Liver (tissue), 9 donors: ENCODE data around the gene UBXN6. TPM values are rescaled to one million over a fixed set of nuclear protein-coding genes. Genes with fewer than 3 reads are reported as not detected.

Experiments used
- DNase-seq: peaks from one replicate; pipeline ENCODE4 v3.0.0-alpha.2; 2017; ENCODE audit warnings: low spot score
- H3K27ac ChIP-seq, 2 donors: one replicate each; pipeline ENCODE4 v1.7.0; 2013; ENCODE audit warnings: inconsistent platforms in 2 of 2, low read length in 2 of 2, control low read depth in 1 of 2, low read depth in 1 of 2, mild to moderate bottlenecking in 1 of 2
- H3K27me3 ChIP-seq, 4 donors: one replicate each; pipeline versions ENCODE4 v1.6.1 to v1.7.0; 2013; ENCODE audit warnings: low read length in 3 of 4, inconsistent platforms in 1 of 4, mild to moderate bottlenecking in 1 of 4, moderate library complexity in 1 of 4; ENCODE audit not compliant: control insufficient read depth in 4 of 4, insufficient read depth in 4 of 4
- H3K36me3 ChIP-seq, 4 donors: one replicate each; pipeline versions ENCODE4 v1.6.1 to v1.7.0; 2013; ENCODE audit warnings: low read length in 3 of 4, mild to moderate bottlenecking in 3 of 4, low read depth in 1 of 4, moderate library complexity in 1 of 4; ENCODE audit not compliant: control insufficient read depth in 4 of 4, insufficient read depth in 3 of 4
- H3K4me1 ChIP-seq, 4 donors: one replicate each; pipeline versions ENCODE4 v1.6.1 to v1.7.0; 2013; ENCODE audit warnings: low read length in 3 of 4, mild to moderate bottlenecking in 3 of 4, moderate library complexity in 1 of 4; ENCODE audit not compliant: control insufficient read depth in 4 of 4, insufficient read depth in 4 of 4
- H3K4me3 ChIP-seq, 3 donors: one replicate each; pipeline versions ENCODE4 v1.6.1 to v1.7.0; 2013; ENCODE audit warnings: low read length in 3 of 3, control low read depth in 1 of 3, low read depth in 1 of 3, mild to moderate bottlenecking in 1 of 3
- H3K9ac ChIP-seq, 2 donors: one replicate each; pipeline ENCODE4 v1.7.0; 2013; ENCODE audit warnings: low read length in 2 of 2, mild to moderate bottlenecking in 2 of 2, moderate library complexity in 2 of 2, control low read depth in 1 of 2, low read depth in 1 of 2
- H3K9me3 ChIP-seq, 4 donors: one replicate each; pipeline versions ENCODE4 v1.6.1 to v1.7.0; 2013; ENCODE audit warnings: low read length in 3 of 4; ENCODE audit not compliant: control insufficient read depth in 4 of 4
- EGR1 ChIP-seq, 2 donors: IDR thresholded peaks; 2 replicates each; pipeline ENCODE4 v1.6.1; 2016 to 2018; ENCODE audit warnings: antibody characterized with exemption in 2 of 2, low read depth in 2 of 2
- FOXA2 ChIP-seq: IDR thresholded peaks from 2 replicates; pipeline ENCODE4 v1.6.1; 2016; ENCODE audit warnings: antibody characterized with exemption
- GABPA ChIP-seq, 2 donors: IDR thresholded peaks in 1 of 2; conservative IDR thresholded peaks in 1 of 2; 2 replicates each; pipeline ENCODE4 v1.6.1; 2016; ENCODE audit warnings: antibody characterized with exemption in 2 of 2, mild to moderate bottlenecking in 1 of 2, moderate library complexity in 1 of 2
- HNF4A ChIP-seq, 2 donors: conservative IDR thresholded peaks; 2 replicates each; pipeline ENCODE4 v1.6.1; 2016; ENCODE audit warnings: antibody characterized with exemption in 2 of 2, mild to moderate bottlenecking in 2 of 2
- HNF4G ChIP-seq: IDR thresholded peaks from 2 replicates; pipeline ENCODE4 v1.6.1; 2016; ENCODE audit warnings: antibody characterized with exemption
- JUND ChIP-seq, 2 donors: IDR thresholded peaks; 2 replicates each; pipeline ENCODE4 v1.6.1; 2016; ENCODE audit warnings: antibody characterized with exemption in 2 of 2
- NR2F2 ChIP-seq: IDR thresholded peaks from 2 replicates; pipeline ENCODE4 v1.6.1; 2016; ENCODE audit warnings: antibody characterized with exemption
- RAD21 ChIP-seq, 2 donors: IDR thresholded peaks; 2 replicates each; pipeline ENCODE4 v1.6.1; 2016; ENCODE audit warnings: antibody characterized with exemption in 2 of 2, mild to moderate bottlenecking in 2 of 2
- RXRA ChIP-seq, 2 donors: IDR thresholded peaks; 2 replicates each; pipeline ENCODE4 v1.6.1; 2017 to 2018; ENCODE audit warnings: antibody characterized with exemption in 2 of 2, mild to moderate bottlenecking in 1 of 2
- SP1 ChIP-seq: IDR thresholded peaks from 2 replicates; pipeline ENCODE4 v1.6.1; 2018; ENCODE audit warnings: antibody characterized with exemption, mild to moderate bottlenecking
- TAF1 ChIP-seq: conservative IDR thresholded peaks from 2 replicates; pipeline ENCODE4 v1.6.1; 2016; ENCODE audit warnings: antibody characterized with exemption, mild to moderate bottlenecking
- YY1 ChIP-seq: IDR thresholded peaks from 2 replicates; pipeline ENCODE4 v1.6.1; 2016; ENCODE audit warnings: antibody characterized with exemption, mild to moderate bottlenecking
- WGBS: extraction: QIAGEN DNeasy Blood & Tissue Kit; methylation state at CpG from one replicate; pipeline ENCODE4 v1.1.7; 2013; 5-methylcytosine and 5-hydroxymethylcytosine counted together
- polyA plus RNA-seq, 2 donors: library from polyadenylated mRNA; stranded (reverse) in 1 of 2; unstranded in 1 of 2; fragments of 200-250 nt in 1 of 2; fragments of >200 nt in 1 of 2; fragmentation: Nextera tagmentation in 1 of 2; extraction: Ambion mirVana in 1 of 2; gene quantifications; one replicate each; pipeline versions ENCODE4 v1.2.1 to v1.2.3, GENCODE V29; 2013 to 2015
- total RNA-seq, 2 donors: library from RNA; depleted of rRNA; stranded (reverse); fragments of >200 nt; gene quantifications; one replicate each; pipeline ENCODE4 v1.2.3, GENCODE V29; 2014
- TF ChIP-seq, protein P1 (sequence below): IDR thresholded peaks from 2 replicates; pipeline ENCODE4 v1.6.1; 2016; ENCODE audit warnings: antibody characterized with exemption, mild to moderate bottlenecking
- TF ChIP-seq, protein P2 (sequence below): IDR thresholded peaks from 2 replicates; pipeline ENCODE4 v1.6.1; 2016; ENCODE audit warnings: antibody characterized with exemption
- TF ChIP-seq, protein P3 (sequence below): IDR thresholded peaks from 2 replicates; pipeline ENCODE4 v1.6.1; 2016; ENCODE audit warnings: antibody characterized with exemption
- TF ChIP-seq, protein P4 (sequence below): fragments of 150-350 bp; IDR thresholded peaks from 2 replicates; pipeline ENCODE4 v1.5.1; 2017; ENCODE audit warnings: improper control_type of control experiment, low read depth, low read length; ENCODE audit not compliant: missing input control
- TF ChIP-seq, protein P5 (sequence below): IDR thresholded peaks from 2 replicates; pipeline ENCODE4 v1.6.1; 2016; ENCODE audit warnings: antibody characterized with exemption
- donor health status: healthy.
- donor health status: healthy.
- donor health status: healthy.
- donor health status: healthy.
- donor health status: healthy.

The UBXN6 gene
- total and polyA plus RNA-seq, 4 donors: 33.0 to 92.3 (median 54.0) TPM

DNA sequence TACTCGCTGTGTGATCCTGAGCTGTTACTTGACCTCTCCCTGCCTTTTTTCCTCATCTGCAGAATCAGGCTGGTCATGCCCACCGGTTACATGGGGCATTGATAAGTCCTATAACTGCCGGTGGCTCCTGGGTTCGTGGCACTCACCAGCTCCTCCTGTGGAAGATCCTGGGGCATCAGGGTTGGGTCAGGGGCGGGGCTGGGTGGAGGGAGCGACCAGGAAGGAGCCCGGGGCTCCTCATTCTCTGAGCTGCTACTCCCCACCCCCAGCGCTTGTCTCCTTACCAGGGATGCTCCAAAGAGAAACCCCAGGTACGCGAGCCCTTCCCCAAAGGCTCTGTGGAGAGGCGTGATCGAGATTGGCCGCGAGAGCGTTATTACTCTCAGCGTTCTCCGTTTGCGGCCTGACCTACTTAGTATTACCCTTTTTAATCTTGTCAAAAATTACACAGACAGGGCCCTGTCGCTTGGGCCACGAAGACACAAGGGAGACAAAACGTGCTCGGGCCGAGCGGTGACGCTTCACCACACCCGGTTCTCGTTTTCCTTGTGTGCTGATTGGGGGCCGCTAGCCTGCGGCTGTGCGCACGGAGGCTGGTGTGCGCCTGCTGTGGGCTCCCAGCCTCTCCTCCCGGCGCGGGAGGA lies 25.2 kb upstream of the UBXN6 start:
- H3K9ac ChIP-seq: no peak overlapping the region
- DNase-seq: no peak
- peaks cover 2 to 12% (median 5%) of the 10 kb centered on the region in 4 donors for H3K36me3 ChIP-seq
- no peaks in the 10 kb centered on the region for H3K4me1 ChIP-seq
- 95% methylated on average over 35 of the region's 35 CpGs for WGBS
- H3K9me3 ChIP-seq: no peaks in the 10 kb centered on the region
- H3K4me3 ChIP-seq: no peak overlapping the region
- TF ChIP-seq, protein P1, sequence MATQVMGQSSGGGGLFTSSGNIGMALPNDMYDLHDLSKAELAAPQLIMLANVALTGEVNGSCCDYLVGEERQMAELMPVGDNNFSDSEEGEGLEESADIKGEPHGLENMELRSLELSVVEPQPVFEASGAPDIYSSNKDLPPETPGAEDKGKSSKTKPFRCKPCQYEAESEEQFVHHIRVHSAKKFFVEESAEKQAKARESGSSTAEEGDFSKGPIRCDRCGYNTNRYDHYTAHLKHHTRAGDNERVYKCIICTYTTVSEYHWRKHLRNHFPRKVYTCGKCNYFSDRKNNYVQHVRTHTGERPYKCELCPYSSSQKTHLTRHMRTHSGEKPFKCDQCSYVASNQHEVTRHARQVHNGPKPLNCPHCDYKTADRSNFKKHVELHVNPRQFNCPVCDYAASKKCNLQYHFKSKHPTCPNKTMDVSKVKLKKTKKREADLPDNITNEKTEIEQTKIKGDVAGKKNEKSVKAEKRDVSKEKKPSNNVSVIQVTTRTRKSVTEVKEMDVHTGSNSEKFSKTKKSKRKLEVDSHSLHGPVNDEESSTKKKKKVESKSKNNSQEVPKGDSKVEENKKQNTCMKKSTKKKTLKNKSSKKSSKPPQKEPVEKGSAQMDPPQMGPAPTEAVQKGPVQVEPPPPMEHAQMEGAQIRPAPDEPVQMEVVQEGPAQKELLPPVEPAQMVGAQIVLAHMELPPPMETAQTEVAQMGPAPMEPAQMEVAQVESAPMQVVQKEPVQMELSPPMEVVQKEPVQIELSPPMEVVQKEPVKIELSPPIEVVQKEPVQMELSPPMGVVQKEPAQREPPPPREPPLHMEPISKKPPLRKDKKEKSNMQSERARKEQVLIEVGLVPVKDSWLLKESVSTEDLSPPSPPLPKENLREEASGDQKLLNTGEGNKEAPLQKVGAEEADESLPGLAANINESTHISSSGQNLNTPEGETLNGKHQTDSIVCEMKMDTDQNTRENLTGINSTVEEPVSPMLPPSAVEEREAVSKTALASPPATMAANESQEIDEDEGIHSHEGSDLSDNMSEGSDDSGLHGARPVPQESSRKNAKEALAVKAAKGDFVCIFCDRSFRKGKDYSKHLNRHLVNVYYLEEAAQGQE: no peak
- TF ChIP-seq GABPA (IDR thresholded peaks at IDR 0.05 in 1 of 2, conservative IDR thresholded peaks at IDR 0.05 in 1 of 2): no peak
- TF ChIP-seq NR2F2: no peak
- TF ChIP-seq, protein P2, sequence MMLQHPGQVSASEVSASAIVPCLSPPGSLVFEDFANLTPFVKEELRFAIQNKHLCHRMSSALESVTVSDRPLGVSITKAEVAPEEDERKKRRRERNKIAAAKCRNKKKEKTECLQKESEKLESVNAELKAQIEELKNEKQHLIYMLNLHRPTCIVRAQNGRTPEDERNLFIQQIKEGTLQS: no peak
- TF ChIP-seq, protein P3, sequence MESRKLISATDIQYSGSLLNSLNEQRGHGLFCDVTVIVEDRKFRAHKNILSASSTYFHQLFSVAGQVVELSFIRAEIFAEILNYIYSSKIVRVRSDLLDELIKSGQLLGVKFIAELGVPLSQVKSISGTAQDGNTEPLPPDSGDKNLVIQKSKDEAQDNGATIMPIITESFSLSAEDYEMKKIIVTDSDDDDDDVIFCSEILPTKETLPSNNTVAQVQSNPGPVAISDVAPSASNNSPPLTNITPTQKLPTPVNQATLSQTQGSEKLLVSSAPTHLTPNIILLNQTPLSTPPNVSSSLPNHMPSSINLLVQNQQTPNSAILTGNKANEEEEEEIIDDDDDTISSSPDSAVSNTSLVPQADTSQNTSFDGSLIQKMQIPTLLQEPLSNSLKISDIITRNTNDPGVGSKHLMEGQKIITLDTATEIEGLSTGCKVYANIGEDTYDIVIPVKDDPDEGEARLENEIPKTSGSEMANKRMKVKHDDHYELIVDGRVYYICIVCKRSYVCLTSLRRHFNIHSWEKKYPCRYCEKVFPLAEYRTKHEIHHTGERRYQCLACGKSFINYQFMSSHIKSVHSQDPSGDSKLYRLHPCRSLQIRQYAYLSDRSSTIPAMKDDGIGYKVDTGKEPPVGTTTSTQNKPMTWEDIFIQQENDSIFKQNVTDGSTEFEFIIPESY: no peak
- TF ChIP-seq TAF1: no peak
- TF ChIP-seq EGR1 (IDR thresholded peaks at IDR 0.05; ENCODE audit: low read depth in 2 of 2): no peak
- TF ChIP-seq, protein P4, sequence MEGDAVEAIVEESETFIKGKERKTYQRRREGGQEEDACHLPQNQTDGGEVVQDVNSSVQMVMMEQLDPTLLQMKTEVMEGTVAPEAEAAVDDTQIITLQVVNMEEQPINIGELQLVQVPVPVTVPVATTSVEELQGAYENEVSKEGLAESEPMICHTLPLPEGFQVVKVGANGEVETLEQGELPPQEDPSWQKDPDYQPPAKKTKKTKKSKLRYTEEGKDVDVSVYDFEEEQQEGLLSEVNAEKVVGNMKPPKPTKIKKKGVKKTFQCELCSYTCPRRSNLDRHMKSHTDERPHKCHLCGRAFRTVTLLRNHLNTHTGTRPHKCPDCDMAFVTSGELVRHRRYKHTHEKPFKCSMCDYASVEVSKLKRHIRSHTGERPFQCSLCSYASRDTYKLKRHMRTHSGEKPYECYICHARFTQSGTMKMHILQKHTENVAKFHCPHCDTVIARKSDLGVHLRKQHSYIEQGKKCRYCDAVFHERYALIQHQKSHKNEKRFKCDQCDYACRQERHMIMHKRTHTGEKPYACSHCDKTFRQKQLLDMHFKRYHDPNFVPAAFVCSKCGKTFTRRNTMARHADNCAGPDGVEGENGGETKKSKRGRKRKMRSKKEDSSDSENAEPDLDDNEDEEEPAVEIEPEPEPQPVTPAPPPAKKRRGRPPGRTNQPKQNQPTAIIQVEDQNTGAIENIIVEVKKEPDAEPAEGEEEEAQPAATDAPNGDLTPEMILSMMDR: no peak
- TF ChIP-seq, protein P5, sequence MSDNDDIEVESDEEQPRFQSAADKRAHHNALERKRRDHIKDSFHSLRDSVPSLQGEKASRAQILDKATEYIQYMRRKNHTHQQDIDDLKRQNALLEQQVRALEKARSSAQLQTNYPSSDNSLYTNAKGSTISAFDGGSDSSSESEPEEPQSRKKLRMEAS: no peak
- no peak for TF ChIP-seq SP1
- TF ChIP-seq HNF4G: no peak
- no peak for TF ChIP-seq RXRA (IDR thresholded peaks at IDR 0.05)
- no peak for TF ChIP-seq HNF4A (conservative IDR thresholded peaks at IDR 0.05)
- no peak for TF ChIP-seq JUND (IDR thresholded peaks at IDR 0.05)
- no peak for TF ChIP-seq YY1
- no peak for TF ChIP-seq RAD21 (IDR thresholded peaks at IDR 0.05)
- TF ChIP-seq FOXA2: no peak
- no peak overlapping the region for H3K27ac ChIP-seq
- no peaks in the 10 kb centered on the region for H3K27me3 ChIP-seq
